IMR-90 (cell line): Measurements from ENCODE around the gene DBN1. TPM values are rescaled to one million over a fixed set of nuclear protein-coding genes. Genes with fewer than 3 reads are reported as not detected.
A peak's percentile ranks its signal among the peaks of the same experiment; 100 is the strongest.

Experiments
- ATAC-seq: fragments of 200-7000 bp; cut with Tn5 transposase; 2 replicates; pipeline ENCODE4 v1.9.1; 2020; ENCODE audit warnings: low read depth, mild to moderate bottlenecking, moderate library complexity
- BruUV-seq: library from RNA; stranded (reverse); fragments of 400-500 nt; replicated peaks from 2 replicates; lab custom pipeline; 2021; lab: Mats Ljungman, UMichigan
- CTCF ChIA-PET: fragments of 300-600 bp; formaldehyde crosslinking; extraction: SDS; loops from one replicate; lab custom pipeline; 2021; ENCODE audit warnings: antibody characterized with exemption; lab: Yijun Ruan, JAX
- POLR2A ChIA-PET: fragments of 300-600 bp; sonication (Branson Sonifier 250); formaldehyde crosslinking; loops from one replicate; lab custom pipeline; 2022; ENCODE audit warnings: antibody characterized with exemption; ENCODE audit not compliant: unreplicated experiment; lab: Charles Lee
- DNase-seq: peaks from one replicate; pipeline ENCODE4 v3.0.0; 2013
- H2AFZ ChIP-seq: replicated peaks from 2 replicates; pipeline ENCODE3; 2013; ENCODE audit warnings: low read length, mild to moderate bottlenecking; ENCODE audit not compliant: poor library complexity
- H2AK5ac ChIP-seq: 2 replicates; pipeline ENCODE4 v1.6.1; 2013; ENCODE audit warnings: low read depth, low read length, inconsistent platforms
- H2AK9ac ChIP-seq: replicated peaks from 2 replicates; pipeline ENCODE3; 2013; ENCODE audit warnings: mild to moderate bottlenecking, low read depth, low read length, moderate library complexity; ENCODE audit not compliant: poor library complexity
- H2BK120ac ChIP-seq: 2 replicates; pipeline ENCODE4 v1.6.1; 2013; ENCODE audit warnings: low read depth, low read length, inconsistent platforms
- H2BK15ac ChIP-seq: 3 replicates; pipeline ENCODE4 v1.6.1; 2013; ENCODE audit warnings: low read depth, low read length, inconsistent platforms
- H2BK20ac ChIP-seq: 2 replicates; pipeline ENCODE4 v1.6.1; 2013; ENCODE audit warnings: low read depth, mild to moderate bottlenecking, inconsistent platforms, low read length, moderate library complexity
- H2BK5ac ChIP-seq: 2 replicates; pipeline ENCODE4 v1.6.1; 2013; ENCODE audit warnings: mild to moderate bottlenecking, low read depth, low read length, inconsistent platforms; ENCODE audit not compliant: poor library complexity, severe bottlenecking
- H3K14ac ChIP-seq: replicated peaks from 2 replicates; pipeline ENCODE4 v1.6.1; 2013; ENCODE audit warnings: low read depth, low read length, inconsistent platforms
- H3K18ac ChIP-seq: 2 replicates; pipeline ENCODE4 v1.6.1; 2013; ENCODE audit warnings: low read depth, low read length, control low read depth
- H3K23ac ChIP-seq: 2 replicates; pipeline ENCODE4 v1.6.1; 2013; ENCODE audit warnings: low read depth, low read length, inconsistent platforms
- H3K27ac ChIP-seq: 2 replicates; pipeline ENCODE4 v1.5.1; 2013; ENCODE audit warnings: mild to moderate bottlenecking, control low read depth, low read length; ENCODE audit not compliant: insufficient read depth
- H3K27me3 ChIP-seq: 2 replicates; pipeline ENCODE4 v1.6.1; 2013; ENCODE audit warnings: low read length; ENCODE audit not compliant: control insufficient read depth, insufficient read depth
- H3K36me3 ChIP-seq: 2 replicates; pipeline ENCODE4 v1.6.1; 2013; ENCODE audit warnings: low read length, mixed read lengths; ENCODE audit not compliant: control insufficient read depth, insufficient read depth
- H3K4ac ChIP-seq: 2 replicates; pipeline ENCODE4 v1.6.1; 2013; ENCODE audit warnings: low read depth, low read length, inconsistent platforms
- H3K4me1 ChIP-seq: 2 replicates; pipeline ENCODE4 v1.6.1; 2013; ENCODE audit warnings: low read length, mixed read lengths; ENCODE audit not compliant: control insufficient read depth, insufficient read depth
- H3K4me2 ChIP-seq: 2 replicates; pipeline ENCODE4 v1.6.1; 2013; ENCODE audit warnings: low read depth, mild to moderate bottlenecking, control low read depth, low read length, moderate library complexity
- H3K4me3 ChIP-seq: 2 replicates; pipeline ENCODE4 v1.5.1; 2013; ENCODE audit warnings: low read depth, mild to moderate bottlenecking, control low read depth, low read length, moderate library complexity; ENCODE audit not compliant: insufficient read depth
- H3K56ac ChIP-seq: 2 replicates; pipeline ENCODE4 v1.6.1; 2013; ENCODE audit warnings: low read length, inconsistent platforms; ENCODE audit not compliant: insufficient read depth; ENCODE audit errors: extremely low read depth
- H3K79me1 ChIP-seq, 2 experiments: 2 replicates each; pipeline ENCODE4 v1.6.1; 2013; ENCODE audit warnings: low read length in 2 of 2, inconsistent platforms in 1 of 2, low read depth in 1 of 2
- H3K9ac ChIP-seq: 2 replicates; pipeline ENCODE4 v1.6.1; 2013; ENCODE audit warnings: low read depth, low read length, control low read depth
- H3K9me1 ChIP-seq: 2 replicates; pipeline ENCODE4 v1.6.1; 2013; ENCODE audit warnings: low read length, inconsistent platforms; ENCODE audit not compliant: insufficient read depth
- H3K9me3 ChIP-seq: 2 replicates; pipeline ENCODE4 v1.6.1; 2013; ENCODE audit warnings: low read length; ENCODE audit not compliant: control insufficient read depth, insufficient read depth
- H4K20me1 ChIP-seq: 2 replicates; pipeline ENCODE4 v1.6.1; 2013; ENCODE audit warnings: low read length, inconsistent platforms; ENCODE audit not compliant: insufficient read depth
- H4K5ac ChIP-seq: 2 replicates; pipeline ENCODE4 v1.6.1; 2013; ENCODE audit warnings: mild to moderate bottlenecking, low read depth, low read length, control low read depth
- H4K8ac ChIP-seq, 2 experiments: 2 replicates each; pipeline ENCODE4 v1.6.1; 2013; ENCODE audit warnings: low read depth in 2 of 2, low read length in 2 of 2, control low read depth in 1 of 2, inconsistent platforms in 1 of 2
- H4K91ac ChIP-seq: 2 replicates; pipeline ENCODE4 v1.6.1; 2013; ENCODE audit warnings: low read depth, low read length, inconsistent platforms; ENCODE audit not compliant: insufficient read depth
- CTCF ChIP-seq: conservative IDR thresholded peaks from 2 replicates; pipeline ENCODE4 v1.5.1; 2012; ENCODE audit warnings: mild to moderate bottlenecking, low read depth, low read length, improper control_type of control experiment
- MAFK ChIP-seq: IDR thresholded peaks from 2 replicates; pipeline ENCODE4 v1.6.1; 2012; ENCODE audit warnings: low read depth, low read length, improper control_type of control experiment
- POLR2A ChIP-seq: IDR thresholded peaks from 2 replicates; pipeline ENCODE4 v1.6.1; 2012; ENCODE audit warnings: mild to moderate bottlenecking, low read depth, low read length
- RCOR1 ChIP-seq: IDR thresholded peaks from 2 replicates; pipeline ENCODE4 v1.6.1; 2012; ENCODE audit warnings: mild to moderate bottlenecking, low read length, improper control_type of control experiment; ENCODE audit not compliant: insufficient replicate concordance
- RFX5 ChIP-seq: IDR thresholded peaks from 2 replicates; pipeline ENCODE4 v1.8.0; 2012; ENCODE audit warnings: low read depth, mild to moderate bottlenecking, low read length, moderate library complexity
- SMC3 ChIP-seq: fragments of 150-350 bp; IDR thresholded peaks from 2 replicates; pipeline ENCODE4 v1.6.1; 2016; ENCODE audit warnings: low read depth, mild to moderate bottlenecking, antibody characterized with exemption, low read length, moderate library complexity
- WGBS, 2 experiments: methylation state at CpG; one replicate each; pipeline versions ENCODE4 v1.1.5 to v1.1.7; 2013; ENCODE audit warnings: missing lambda C conversion rate in 2 of 2; ENCODE audit not compliant: insufficient read length in 1 of 2; ENCODE audit errors: extremely low coverage in 2 of 2; 5-methylcytosine and 5-hydroxymethylcytosine counted together
- dilution Hi-C: fragments of 300-500 bp; cut with HindIII; formaldehyde crosslinking; loops from one replicate; pipeline ENCODE4 v1.14.3; 2018; ENCODE audit warnings: low sequenced_read_pairs; ENCODE audit not compliant: unreplicated experiment
- in situ Hi-C: fragments of 300-500 bp; cut with MboI; formaldehyde crosslinking; loops from 3 replicates; pipeline ENCODE4 v1.14.3; 2019; ENCODE audit warnings: low sequenced_read_pairs, inconsistent platforms, mixed read lengths
- intact Hi-C: fragments of 100-400 bp; cut with micrococcal nuclease; formaldehyde crosslinking; loops from 2 replicates; pipeline ENCODE4 v1.10.0; 2022
- polyA plus RNA-seq, 3 experiments: library from polyadenylated mRNA; depleted of rRNA; stranded (reverse); fragments of >200 nt; gene quantifications; 2 replicates each; pipeline ENCODE4 v1.2.3, GENCODE V29; 2012; ENCODE audit warnings: low replicate concordance in 1 of 3
- total RNA-seq: library from RNA; depleted of rRNA; stranded (reverse); fragments of >200 nt; gene quantifications from 2 replicates; pipeline ENCODE4 v1.2.3, GENCODE V29; 2012

Gene DBN1
- total and polyA plus RNA-seq, 2 of the 4 experiments (the other 2 are of a cell fraction) = 122 to 187 TPM

GRCh38 chr5:177469750-177470525, 3.5 kb downstream of the DBN1 start:
- Histone ChIP-seq H2AFZ (peak overlapping the region; percentile 41), H2AK5ac (peak overlapping the region; percentile 74), H2BK5ac (peak overlapping the region; percentile 39), H2AK9ac (peak overlapping the region; percentile 92), H3K23ac (peak overlapping the region; percentile 79), H3K4ac (peak overlapping the region; percentile 69), H3K56ac (no peak overlapping the region), H3K9ac (0 out of 2 replicates have a peak overlapping the region, but pooled peaks have one; percentile 20), H3K18ac (no peak overlapping the region), H3K14ac (peak overlapping the region; percentile 45; the same call in 1 of the 2 replicates), H3K4me1 (peaks cover 39% of the 10 kb centered on the region), H3K4me3 (no peak overlapping the region), H4K91ac (peak overlapping the region; percentile 63), H4K5ac (no peak overlapping the region), H2BK120ac (no peak overlapping the region), H3K27ac (peak overlapping the region; percentile 41), H4K20me1 (peaks cover 70% of the 10 kb centered on the region), H3K9me1 (peaks cover 39% of the 10 kb centered on the region), H4K8ac (no peak overlapping the region), H3K36me3 (peaks cover 50% of the 10 kb centered on the region), H2BK15ac (no peak overlapping the region), H3K27me3 (no peaks in the 10 kb centered on the region), H3K79me1 (peaks cover 27 to 74% of the 10 kb centered on the region in 2 experiments), H3K4me2 (peak overlapping the region; percentile 39), H3K9me3 (no peaks in the 10 kb centered on the region), H2BK20ac (no peak overlapping the region)
- intact Hi-C loops (no loop called here), in situ Hi-C loops (no loop called here), dilution Hi-C loops (no loop called here)
- TF ChIP-seq MAFK (no peak), RCOR1 (no peak), RFX5 (no peak), SMC3 (no peak), CTCF (no peak), POLR2A (no peak)
- ATAC-seq = no peak
- 100% methylated on average over 1 of the region's 8 CpGs; no CpG with 5 or more reads in 1 of the 2 experiments for WGBS, 2 experiments
- BruUV-seq = no TSS peak
- CTCF ChIA-PET = interaction anchor here (0.9 kb wide), 1 partner anchor 76 kb away, joined by 3 read pairs; no protein-coding TSS in a partner anchor
- POLR2A ChIA-PET = interaction anchor here (0.5 to 1.0 kb wide), 2 partner anchors 25 to 43 kb away, joined by 3 read pairs; partner anchors contain the start of gene GRK6
- no peak for DNase-seq
